PFSK-1 (cell line): ENCODE results near the gene ARPP21.

Experiments
- SIN3A ChIP-seq: IDR thresholded peaks from 2 replicates; pipeline ENCODE4 v1.6.1; 2012; ENCODE audit warnings: mild to moderate bottlenecking, low read length, moderate library complexity, borderline replicate concordance; ENCODE audit not compliant: insufficient read depth
- TAF1 ChIP-seq: IDR thresholded peaks from 2 replicates; pipeline ENCODE4 v1.6.1; 2012; ENCODE audit warnings: low read length, control low read depth, borderline replicate concordance; ENCODE audit not compliant: insufficient read depth

GRCh38 chr3:35739964-35740527 lies 100.7 kb downstream of the ARPP21 start:
- TF ChIP-seq TAF1: no peak
- no peak for TF ChIP-seq SIN3A
